HFF-Myc (cell line): ENCODE results near the gene MNAT1.

Experiments used
- DNase-seq: peaks from one replicate; pipeline ENCODE4 v3.0.0-alpha.2; 2011; ENCODE audit warnings: low read depth; ENCODE audit errors: extremely low read depth
- H3K4me3 ChIP-seq: replicated peaks from 2 replicates; pipeline ENCODE4 v1.5.1; 2011; ENCODE audit warnings: low read depth, mild to moderate bottlenecking, control low read depth, low read length
- CTCF ChIP-seq: IDR thresholded peaks from 2 replicates; pipeline ENCODE4 v1.5.1; 2012; ENCODE audit warnings: mild to moderate bottlenecking, low read depth, low read length, control low read depth; ENCODE audit errors: missing control alignments

MNAT1 gene

GRCh38 chr14:60758885-60759284, 24.3 kb downstream of the MNAT1 start:
- no peak for DNase-seq
- no peak for TF ChIP-seq CTCF
- H3K4me3 ChIP-seq, result no peak overlapping the region

- DNase-seq, result no peak
- no peak for TF ChIP-seq CTCF
- no peak overlapping the region for H3K4me3 ChIP-seq
Observed at GRCh38 chr14:60760209-60760608, 25.6 kb downstream of the MNAT1 start.

GRCh38 chr14:60760644-60761364, 26.2 kb downstream of the MNAT1 start:
- no peak overlapping the region for H3K4me3 ChIP-seq
- no peak for DNase-seq
- no peak for TF ChIP-seq CTCF

- H3K4me3 ChIP-seq, result no peak overlapping the region
- TF ChIP-seq CTCF, result no peak
- DNase-seq, result no peak
Observed at GRCh38 chr14:60768602-60769001, 34.0 kb downstream of the MNAT1 start.

- no peak for DNase-seq
- no peak for TF ChIP-seq CTCF
- H3K4me3 ChIP-seq, result no peak overlapping the region
Observed at GRCh38 chr14:60771117-60771516, 36.6 kb downstream of the MNAT1 start.

- no peak for DNase-seq
- no peak for TF ChIP-seq CTCF
Observed at GRCh38 chr14:60773558-60773957, 39.0 kb downstream of the MNAT1 start.

GRCh38 chr14:60775296-60775695, 40.7 kb downstream of the MNAT1 start:
- TF ChIP-seq CTCF, result no peak
- H3K4me3 ChIP-seq, result no peak overlapping the region
- DNase-seq, result no peak

More at GRCh38 chr14:60773558-60773957, 39.0 kb downstream of the MNAT1 start:
- no peak overlapping the region for H3K4me3 ChIP-seq
